ENCODE data around the gene DHX9.

DNA sequence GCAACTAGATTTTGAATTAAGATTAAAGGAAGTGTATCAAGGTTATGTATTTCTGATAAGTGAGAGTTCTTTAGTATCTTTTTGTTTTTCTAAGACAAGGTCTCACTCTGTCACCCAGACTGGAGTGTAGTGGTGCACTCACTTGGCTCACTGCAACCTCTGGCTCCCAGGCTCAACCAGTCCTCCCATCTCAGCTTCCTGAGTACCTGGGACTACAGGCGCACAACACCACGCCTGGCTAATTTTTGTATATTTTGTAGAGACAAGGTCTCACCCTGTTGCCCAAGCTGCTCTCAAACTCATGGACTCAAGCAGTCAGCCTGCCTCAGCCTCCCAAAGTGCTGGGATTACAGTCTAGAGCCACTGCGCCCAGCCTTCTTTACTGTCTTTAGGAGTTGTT lies 33.7 kb downstream of the DHX9 start:
- TF ChIP-seq, protein P1, sequence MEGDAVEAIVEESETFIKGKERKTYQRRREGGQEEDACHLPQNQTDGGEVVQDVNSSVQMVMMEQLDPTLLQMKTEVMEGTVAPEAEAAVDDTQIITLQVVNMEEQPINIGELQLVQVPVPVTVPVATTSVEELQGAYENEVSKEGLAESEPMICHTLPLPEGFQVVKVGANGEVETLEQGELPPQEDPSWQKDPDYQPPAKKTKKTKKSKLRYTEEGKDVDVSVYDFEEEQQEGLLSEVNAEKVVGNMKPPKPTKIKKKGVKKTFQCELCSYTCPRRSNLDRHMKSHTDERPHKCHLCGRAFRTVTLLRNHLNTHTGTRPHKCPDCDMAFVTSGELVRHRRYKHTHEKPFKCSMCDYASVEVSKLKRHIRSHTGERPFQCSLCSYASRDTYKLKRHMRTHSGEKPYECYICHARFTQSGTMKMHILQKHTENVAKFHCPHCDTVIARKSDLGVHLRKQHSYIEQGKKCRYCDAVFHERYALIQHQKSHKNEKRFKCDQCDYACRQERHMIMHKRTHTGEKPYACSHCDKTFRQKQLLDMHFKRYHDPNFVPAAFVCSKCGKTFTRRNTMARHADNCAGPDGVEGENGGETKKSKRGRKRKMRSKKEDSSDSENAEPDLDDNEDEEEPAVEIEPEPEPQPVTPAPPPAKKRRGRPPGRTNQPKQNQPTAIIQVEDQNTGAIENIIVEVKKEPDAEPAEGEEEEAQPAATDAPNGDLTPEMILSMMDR (IDR thresholded peaks at IDR 0.05 in 4 of 5, conservative IDR thresholded peaks at IDR 0.05 in 1 of 5), result no peak
- no peak for TF ChIP-seq POLR2A (IDR thresholded peaks at IDR 0.05)

Data from gastrocnemius medialis (tissue), 4 donors.